Renal cortical epithelial cell (primary cell): ENCODE measurements around the gene BCDIN3D. TPM values are rescaled to one million over a fixed set of nuclear protein-coding genes. Genes with fewer than 3 reads are reported as not detected.

ENCODE experiments used
- DNase-seq: peaks from one replicate; pipeline ENCODE4 v3.0.0-alpha.2; 2011; ENCODE audit warnings: low read depth
- total RNA-seq: library from RNA; depleted of rRNA; stranded (reverse); fragments of >200 nt; gene quantifications from 2 replicates; pipeline ENCODE4 v1.2.3, GENCODE V29; 2014

The BCDIN3D gene
- total RNA-seq, 1 donor from 2014 or later: 4.0 TPM

DNA sequence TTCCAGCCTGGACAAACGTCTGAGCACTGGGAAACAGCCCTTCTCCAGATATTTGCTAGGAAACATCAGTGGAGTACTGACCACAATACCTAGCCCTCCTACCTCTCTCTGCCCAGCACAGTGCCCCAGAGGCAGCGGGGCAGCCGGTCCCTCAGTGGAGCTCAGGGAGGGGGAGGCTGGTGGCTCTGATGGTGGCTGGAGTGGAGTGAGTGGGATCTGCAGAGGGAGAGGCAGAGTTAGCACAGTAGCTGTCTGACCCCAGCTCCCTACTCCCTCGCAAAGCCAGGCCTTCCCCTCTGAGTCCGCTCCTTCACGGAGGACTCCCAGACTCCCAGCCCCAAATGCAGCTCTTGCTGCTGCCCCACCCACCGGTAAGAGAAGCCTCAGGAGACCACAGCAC is 44.7 kb downstream of the BCDIN3D start:
- DNase-seq: no peak

DNA sequence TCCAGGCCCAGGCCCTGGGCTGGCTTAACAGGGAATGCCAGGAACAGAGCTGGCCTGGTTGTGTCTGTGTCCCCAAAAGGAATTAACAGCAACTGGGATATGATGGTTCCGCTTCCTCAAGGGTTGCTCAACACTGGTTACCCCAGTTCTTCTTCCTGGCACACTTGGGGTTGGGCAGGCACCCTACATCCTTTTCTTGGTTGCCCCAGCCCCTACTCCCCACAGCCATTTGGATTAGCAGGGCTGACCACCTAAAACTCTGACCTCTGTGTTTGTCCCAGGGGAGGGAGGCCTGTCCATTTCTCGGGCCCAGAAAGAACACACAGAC is 45.5 kb downstream of the BCDIN3D start:
- no peak for DNase-seq

DNA sequence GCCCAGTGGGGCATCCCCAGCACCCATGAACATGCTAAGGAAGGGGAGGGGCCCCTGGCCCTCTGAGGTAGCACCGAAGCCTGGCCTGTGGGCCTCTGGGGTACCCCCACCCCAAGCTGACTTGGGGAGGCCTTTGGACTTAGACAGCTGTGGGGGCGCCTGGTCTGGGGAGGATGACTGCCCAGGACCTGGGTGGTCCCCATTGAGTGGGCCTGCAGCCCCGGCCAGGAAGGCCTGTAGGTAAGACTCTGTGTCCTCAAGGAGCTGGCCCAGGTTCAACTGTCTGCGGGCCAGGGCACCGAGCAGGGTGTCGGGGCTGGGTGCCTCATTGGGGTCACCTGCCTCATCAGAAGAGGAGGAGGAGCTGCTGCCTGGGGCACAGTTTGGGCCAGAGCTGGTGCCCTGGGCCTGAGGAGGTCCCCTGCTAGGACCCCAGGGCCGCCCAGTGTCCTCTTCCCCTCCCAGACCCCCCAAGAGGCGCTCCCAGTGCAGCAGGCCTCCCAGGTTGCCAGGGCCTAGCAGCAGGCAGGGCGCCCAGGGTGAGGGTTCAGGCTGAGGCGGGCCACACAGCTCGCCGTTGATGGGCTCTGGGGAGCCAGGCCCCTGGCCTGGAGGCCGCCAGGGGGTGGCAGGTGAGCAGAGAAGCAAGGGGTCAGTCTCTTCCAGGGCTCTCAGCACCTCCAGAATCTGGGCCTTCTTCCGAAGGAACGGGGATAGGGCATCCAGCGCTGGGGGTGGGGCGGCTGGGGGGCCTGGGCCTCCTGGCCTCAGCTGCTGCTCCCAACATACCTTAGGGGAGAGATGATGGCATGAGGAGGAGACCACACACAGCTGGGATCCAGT is 46.1 kb downstream of the BCDIN3D start:
- no peak for DNase-seq

DNA sequence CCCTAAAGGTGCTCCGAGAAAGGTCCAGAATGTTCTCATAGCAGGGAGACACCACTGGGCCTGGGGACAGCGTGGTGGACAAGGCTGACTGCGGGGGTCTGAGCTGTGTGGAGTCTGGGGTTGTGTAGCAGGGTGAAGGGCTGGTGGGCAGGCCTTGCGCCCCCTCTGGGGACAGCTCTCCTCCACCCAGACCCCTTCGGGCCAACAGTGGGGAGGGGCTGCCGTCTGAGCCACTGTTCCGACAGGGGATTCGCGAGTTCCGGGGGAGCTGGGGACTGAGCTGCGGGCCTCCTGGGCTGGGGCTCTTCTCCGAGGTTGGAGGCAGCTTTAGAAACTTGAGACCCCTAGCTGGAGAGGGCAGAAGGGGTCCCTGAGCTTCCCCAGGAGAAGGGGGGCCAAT is 46.8 kb downstream of the BCDIN3D start:
- no peak for DNase-seq

DNA sequence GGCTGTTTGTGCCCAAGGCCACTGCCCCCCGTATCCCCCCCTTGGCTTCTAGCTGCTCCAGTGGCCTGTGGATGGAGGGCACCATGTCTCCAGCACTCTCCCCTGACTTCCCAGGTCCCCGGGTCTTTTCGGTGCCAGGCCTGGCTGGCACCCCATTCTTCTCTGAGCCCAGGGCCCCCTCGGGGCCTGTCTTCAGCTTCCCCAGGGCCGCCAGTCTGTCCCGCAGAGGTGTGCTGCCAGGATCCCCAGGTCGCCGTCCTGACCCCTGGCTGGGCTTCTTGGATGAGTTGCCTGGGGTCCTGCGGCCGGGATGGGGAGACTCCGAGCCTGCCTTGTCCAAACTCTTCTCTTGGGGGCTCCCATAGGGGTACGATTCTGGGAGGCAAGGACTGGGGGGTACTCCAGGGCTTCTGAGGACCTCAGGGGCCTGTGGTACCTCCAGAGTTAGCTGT is 47.2 kb downstream of the BCDIN3D start:
- no peak for DNase-seq

DNA sequence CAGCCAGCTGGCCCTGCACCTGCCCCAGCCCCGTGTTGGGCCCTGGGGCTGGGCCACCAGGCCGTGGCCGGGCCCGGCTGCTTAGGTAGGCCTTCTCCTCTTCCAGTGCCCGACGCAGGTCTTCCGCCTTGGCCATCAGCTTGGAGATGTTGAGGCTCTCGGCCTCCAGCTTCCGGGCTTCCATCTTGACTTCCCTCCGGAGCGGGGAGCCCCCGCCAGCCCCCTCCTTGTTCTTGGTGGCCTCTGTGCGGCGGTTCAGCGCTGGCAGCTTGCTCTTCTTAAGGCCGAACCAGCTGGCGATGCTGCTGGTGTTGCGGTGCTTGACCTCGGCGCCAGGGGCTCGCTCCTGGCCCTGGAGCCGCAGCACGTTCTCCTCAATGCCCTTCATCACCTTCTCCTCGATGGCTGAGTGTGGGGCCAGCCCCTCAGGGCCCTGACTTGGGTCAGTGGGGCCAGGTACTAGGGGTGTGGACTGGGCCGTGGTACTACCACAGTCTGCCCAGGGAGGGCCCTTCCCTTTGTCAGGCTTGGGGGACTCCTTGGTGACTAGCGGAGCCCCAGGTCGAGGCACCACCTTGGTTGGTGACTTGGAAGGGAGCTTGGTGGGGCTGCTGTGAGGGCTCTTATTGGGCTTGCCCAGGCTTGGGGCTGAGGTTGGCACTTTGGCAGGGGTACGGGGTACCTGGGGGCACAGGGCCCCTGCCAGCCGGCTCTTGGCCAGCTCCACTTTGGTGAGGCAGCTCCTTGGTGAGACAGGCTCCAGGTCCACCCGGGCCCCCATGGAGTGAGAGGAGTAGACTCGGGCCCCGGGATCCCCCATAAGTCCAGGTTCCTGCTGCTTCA is 47.9 kb downstream of the BCDIN3D start:
- DNase-seq: no peak

DNA sequence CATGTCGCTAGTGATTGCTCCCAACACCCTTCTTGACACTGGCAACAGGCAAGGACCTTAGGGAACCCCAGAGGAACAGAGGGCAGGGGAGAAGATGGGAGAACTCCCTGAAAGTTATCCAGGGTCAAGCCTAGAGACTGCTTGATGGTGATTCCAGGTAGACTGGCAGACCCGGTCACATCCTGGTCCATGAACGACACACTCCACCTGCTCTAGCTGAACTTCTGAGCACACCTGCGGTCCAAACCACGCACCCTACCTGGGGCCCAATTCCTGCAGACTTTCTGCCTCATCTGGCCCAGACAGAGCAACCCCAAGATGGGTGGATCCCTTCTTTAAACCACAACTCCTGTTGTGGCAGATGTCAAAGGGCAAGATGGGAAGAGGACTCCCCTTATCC is 48.9 kb downstream of the BCDIN3D start:
- no peak for DNase-seq

DNA sequence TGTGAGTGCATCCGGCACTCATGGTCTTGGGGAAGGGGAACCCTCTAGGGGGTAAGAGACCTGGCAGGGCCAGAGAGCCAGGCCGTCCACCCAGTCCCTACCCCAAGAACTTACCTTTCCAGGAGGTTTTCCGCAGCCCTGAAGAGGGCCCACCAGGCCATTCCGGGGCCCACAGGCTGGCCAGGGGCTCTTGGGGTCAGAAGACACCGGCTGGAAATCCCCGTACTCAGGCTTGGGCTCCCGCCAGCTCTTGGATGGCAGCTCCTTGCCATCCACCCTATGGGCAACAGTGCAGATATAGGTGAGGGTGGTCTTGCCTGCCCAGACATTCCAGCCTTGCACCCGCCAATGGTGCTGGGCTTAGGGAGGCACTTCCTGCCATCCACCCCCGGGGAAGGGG is 49.3 kb downstream of the BCDIN3D start:
- DNase-seq: no peak

DNA sequence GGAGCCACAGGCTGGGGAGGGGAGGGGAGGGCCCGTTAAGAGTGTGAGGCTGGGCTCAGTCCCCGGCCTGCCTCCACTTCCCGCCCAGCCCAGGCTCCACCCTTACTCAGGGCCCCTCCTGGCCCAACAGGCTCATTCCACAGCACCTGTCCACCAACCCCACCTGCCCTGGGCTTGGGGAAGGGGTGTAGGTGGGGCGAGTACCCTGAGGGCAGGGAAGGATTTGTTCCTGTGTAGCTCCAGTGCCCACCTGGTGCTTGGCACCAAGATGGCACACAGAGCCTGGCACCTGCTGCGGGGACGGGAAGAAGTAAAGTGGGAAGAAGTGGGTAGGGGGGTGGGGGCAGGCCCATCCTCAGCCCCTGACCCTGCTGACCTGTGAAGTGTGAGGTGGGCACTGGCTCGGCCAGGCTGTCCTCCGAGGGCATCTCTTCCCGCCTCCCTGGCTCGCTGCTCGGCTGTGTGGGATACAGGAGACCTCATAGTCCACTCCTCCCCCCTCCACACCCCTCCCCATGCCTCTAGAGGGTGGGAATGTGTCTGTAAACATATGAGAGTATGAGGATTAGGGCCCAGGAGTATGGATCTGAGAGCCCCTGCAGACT is 49.8 kb downstream of the BCDIN3D start:
- DNase-seq: no peak

DNA sequence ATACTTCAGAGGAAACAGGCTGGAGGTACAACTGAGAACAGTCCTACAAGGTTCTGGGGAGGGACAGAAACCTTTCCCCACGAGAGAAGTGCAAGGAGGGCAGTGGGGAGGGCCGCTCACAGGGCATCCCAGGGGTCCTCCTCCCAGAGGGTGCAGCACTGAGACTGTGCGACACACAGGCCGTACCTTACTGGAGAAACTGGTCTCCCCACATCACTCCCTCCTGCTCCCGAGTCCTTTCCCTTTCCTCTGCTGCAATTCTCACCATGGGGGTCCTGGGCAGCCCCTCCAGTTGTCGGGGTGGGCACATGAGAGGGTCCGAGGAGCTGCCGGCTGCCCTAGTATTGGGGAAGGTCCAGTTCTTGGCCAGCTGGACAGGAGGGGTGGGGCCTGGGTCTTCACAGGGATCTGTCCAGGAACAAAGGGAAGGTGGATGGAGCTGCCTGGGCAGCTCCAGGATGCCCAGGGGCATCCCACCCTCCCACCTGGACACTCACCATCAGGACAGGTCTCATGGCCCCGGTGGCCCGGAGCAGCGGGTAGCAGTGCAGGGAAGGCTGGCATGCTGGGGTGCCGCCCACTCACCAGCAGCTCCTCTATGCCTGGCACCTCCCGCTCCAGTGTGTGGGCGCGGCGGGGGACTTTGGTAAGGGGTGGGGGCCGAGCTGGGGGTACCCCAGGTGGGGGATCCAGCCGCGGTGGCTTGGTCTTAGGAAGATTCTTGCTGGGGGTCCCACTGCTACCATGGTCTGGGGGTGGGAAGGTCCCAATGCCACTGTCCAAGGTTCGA is 50.5 kb downstream of the BCDIN3D start:
- DNase-seq: no peak

DNA sequence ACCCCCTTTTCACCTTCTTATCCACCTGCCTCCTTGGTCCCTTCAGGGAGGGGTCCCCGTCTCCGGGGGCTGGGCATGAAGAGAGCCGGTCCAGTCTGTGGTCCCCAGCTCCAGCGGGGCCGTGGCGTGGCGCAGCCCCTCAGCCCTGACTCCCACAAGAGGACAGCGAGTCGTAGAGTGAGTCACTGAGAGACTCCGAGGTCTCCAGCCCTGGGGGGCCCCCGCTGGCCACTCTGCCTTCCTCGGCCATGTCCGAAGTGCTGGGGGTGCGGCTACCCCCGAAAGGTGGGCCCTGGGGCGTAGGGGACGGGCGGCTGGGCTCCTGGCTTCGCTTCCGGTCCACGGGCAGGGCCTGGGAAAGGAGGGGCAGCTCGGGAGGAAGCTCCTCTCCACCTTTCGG is 51.2 kb downstream of the BCDIN3D start:
- no peak for DNase-seq

DNA sequence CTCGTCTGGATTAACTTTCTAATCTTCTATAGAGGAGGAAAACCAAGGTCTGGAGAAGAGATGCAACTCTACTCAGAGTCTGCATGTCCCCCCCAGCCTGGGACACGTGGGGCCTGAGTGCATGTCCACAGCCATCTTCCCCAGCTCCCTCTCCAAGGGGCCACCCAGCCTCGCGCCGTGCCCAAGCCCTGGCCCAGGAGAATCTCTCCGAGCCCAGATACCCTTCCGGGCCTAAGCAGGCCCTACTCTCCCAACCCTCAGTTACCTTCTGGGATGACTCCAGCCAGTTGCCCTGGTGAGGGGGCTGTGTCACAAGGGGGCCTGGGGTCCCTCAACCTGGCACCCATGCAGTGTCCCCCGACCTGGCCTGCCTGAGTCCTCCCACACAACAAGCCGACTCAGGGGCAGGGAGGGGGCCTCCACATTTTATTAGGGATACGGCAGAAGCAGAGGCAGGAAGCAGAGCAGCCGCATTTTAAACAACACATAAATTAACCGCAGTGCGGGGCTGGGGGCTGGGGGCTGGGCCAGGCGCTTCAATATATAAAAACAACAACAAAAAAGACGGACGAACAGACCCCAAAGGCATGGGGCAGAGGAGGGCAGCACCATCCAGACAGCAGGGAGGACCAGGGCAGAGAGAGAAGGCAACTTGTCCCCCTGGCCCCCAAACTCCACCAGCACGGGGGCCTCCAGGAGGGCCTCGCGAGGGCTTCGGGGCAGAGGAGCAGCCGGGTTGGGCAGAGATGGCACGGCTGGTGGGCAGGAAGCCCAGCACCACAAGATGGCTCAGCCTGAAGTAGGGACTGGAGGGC is 52.0 kb downstream of the BCDIN3D start:
- DNase-seq: no peak

DNA sequence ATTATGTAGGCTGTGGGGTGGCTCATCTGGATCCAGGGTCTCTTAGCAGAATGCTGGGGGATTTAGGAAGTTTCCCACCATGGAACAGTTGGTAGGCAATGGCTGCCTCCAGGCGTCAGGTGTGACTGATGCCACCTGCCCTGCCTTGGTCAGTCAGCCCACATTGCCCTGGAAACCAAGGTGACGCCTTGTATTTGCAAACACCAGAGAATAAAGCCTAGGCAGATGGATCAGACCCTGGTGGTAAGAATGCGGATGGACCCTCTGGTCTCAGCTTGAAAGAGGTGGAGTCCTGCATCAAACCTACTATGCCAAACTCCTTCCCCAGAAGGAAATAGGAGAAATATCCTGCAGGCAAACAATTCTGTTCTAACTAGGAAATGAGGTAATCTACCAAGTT is 52.9 kb downstream of the BCDIN3D start:
- no peak for DNase-seq

DNA sequence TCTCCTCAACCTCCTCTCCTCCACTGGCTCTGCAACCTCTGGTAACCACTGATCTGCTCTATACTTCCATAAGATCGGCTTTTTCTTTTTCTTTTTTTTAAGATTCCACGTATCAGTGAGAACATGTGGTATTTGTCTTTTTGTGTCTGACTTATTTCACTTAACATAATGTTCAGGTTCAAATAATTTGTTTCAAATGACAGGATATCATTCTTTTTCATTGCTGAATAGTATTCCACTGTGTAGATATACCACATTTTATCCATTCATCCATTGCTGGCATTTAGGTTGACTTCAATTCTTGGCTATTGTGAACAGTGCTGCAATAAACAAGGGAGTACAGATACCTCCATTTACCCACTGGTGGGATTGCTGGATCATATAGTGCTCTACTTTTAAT is 55.2 kb downstream of the BCDIN3D start:
- no peak for DNase-seq

Other genes starting within 250 kb of the BCDIN3D start
- 0.30 and 0.35 TPM in 2 replicates for gene FAM186B, start 237.5 kb downstream of the BCDIN3D start, total RNA-seq
- 11.6 and 17.3 TPM in 2 replicates for gene PRPF40B, start 219.5 kb downstream of the BCDIN3D start, total RNA-seq
- 25.7 and 34.2 TPM in 2 replicates for gene FMNL3, start 135.7 kb downstream of the BCDIN3D start, total RNA-seq
- gene TMBIM6, start 101.5 kb downstream of the BCDIN3D start, total RNA-seq: 496 and 679 TPM in 2 replicates
- gene NCKAP5L, start 14.7 kb downstream of the BCDIN3D start, total RNA-seq: 6.6 and 25.4 TPM in 2 replicates
- not detected in 2 replicates for gene FAIM2, start 60.8 kb upstream of the BCDIN3D start, total RNA-seq
- 0.30 TPM in 1 of 2 replicates, not detected in the other for gene AQP2, start 107.6 kb upstream of the BCDIN3D start, total RNA-seq
- not detected in 2 replicates for gene AQP5, start 118.8 kb upstream of the BCDIN3D start, total RNA-seq
- not detected in 2 replicates for gene AQP6, start 129.8 kb upstream of the BCDIN3D start, total RNA-seq
- 20.7 and 48.6 TPM in 2 replicates for gene RACGAP1, start 182.4 kb upstream of the BCDIN3D start, total RNA-seq
- gene ASIC1, start 214.5 kb upstream of the BCDIN3D start, total RNA-seq: 0.30 TPM in 1 of 2 replicates, not detected in the other
- 53.0 and 85.0 TPM in 2 replicates for gene SMARCD1, start 242.2 kb upstream of the BCDIN3D start, total RNA-seq